Measurements from ENCODE around the gene BCLAF1. TPM values are rescaled to one million over a fixed set of nuclear protein-coding genes. Genes with fewer than 3 reads are reported as not detected.

The BCLAF1 gene
- total RNA-seq, 3 donors from 2014 or later, result 136 to 218 (median 151) TPM

DNA sequence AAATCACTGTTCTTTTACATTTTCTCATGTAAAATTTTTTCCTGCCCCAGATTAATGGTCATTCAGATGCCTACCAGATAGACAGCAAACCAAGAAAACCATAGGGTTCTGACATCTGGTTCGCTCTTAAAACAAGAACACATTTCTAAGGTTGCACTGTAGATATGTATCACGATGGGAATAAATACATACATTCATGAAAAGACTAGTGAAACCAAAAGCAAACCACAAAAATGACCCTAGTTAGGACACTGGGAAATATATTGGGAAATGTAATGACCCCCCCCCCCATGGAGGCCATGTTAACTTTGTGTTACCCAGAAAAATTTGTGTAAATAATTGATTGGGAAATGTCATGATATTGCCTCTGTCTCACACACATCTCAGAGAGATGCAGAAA, 77.0 kb downstream of the BCLAF1 start:
- no peak for DNase-seq (ENCODE audit: low spot score in 2 of 2)
- no peaks in the 10 kb centered on the region for H3K4me1 ChIP-seq
- intact Hi-C loops (cut with DNase I; ENCODE audit: low total_unique reads), result no loop called here

DNA sequence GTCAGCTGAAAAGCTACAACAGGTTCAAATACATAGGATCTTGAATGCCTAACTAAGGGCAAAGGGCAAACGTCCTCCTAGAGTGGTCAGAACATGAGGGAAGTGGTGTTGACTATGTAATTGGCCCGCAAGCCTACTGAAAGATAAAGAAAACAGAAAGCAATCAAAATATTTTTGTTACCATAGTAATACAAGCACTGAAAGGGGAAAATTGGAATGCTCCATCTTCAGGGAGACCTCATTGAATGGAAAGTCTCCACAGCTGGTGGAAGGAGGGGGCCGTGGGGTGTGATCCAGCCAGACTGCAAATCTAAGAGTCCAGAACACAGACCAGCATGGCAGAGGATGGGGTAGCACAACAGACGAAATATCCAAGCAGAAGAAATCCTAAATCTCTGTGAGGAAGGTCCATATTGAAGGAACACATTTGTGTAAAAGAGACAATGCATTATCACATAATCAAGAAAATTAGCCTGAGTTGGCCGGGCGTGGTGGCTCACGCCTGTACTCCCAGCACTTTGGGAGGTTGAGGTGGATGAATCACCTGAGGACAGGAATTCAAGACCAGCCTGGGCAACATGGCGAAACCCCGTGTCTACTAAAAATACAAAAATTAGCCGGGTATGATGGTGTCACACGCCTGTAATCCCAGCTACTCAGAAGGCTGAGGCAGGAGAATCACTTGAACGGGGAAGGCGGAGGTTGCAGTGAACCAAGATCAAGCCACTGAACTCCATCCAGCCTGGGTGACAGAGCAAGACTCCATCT, 79.1 kb downstream of the BCLAF1 start:
- no peak overlapping the region for H3K27ac ChIP-seq
- no peaks in the 10 kb centered on the region for H3K27me3 ChIP-seq
- TF ChIP-seq POLR2AphosphoS5 (IDR thresholded peaks at IDR 0.05), result no peak
- TF ChIP-seq POLR2A (IDR thresholded peaks at IDR 0.05), result no peak
- TF ChIP-seq, protein P1, sequence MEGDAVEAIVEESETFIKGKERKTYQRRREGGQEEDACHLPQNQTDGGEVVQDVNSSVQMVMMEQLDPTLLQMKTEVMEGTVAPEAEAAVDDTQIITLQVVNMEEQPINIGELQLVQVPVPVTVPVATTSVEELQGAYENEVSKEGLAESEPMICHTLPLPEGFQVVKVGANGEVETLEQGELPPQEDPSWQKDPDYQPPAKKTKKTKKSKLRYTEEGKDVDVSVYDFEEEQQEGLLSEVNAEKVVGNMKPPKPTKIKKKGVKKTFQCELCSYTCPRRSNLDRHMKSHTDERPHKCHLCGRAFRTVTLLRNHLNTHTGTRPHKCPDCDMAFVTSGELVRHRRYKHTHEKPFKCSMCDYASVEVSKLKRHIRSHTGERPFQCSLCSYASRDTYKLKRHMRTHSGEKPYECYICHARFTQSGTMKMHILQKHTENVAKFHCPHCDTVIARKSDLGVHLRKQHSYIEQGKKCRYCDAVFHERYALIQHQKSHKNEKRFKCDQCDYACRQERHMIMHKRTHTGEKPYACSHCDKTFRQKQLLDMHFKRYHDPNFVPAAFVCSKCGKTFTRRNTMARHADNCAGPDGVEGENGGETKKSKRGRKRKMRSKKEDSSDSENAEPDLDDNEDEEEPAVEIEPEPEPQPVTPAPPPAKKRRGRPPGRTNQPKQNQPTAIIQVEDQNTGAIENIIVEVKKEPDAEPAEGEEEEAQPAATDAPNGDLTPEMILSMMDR (IDR thresholded peaks at IDR 0.05), result no peak
- no peaks in the 10 kb centered on the region for H3K9me3 ChIP-seq
- no peak overlapping the region for H3K4me3 ChIP-seq
- H3K36me3 ChIP-seq, result no peaks in the 10 kb centered on the region
- no peak for DNase-seq (ENCODE audit: low spot score in 2 of 2)
- no peaks in the 10 kb centered on the region for H3K4me1 ChIP-seq
- intact Hi-C loops (cut with DNase I; ENCODE audit: low total_unique reads), result no loop called here

More for the DNA sequence above, 77.0 kb downstream of the BCLAF1 start:
- Histone ChIP-seq H3K27ac (no peak overlapping the region), H3K36me3 (no peaks in the 10 kb centered on the region), H3K9me3 (no peaks in the 10 kb centered on the region), H3K4me3 (no peak overlapping the region), H3K27me3 (no peaks in the 10 kb centered on the region)
- TF ChIP-seq POLR2A (IDR thresholded peaks at IDR 0.05) (no peak), POLR2AphosphoS5 (IDR thresholded peaks at IDR 0.05) (no peak)
- TF ChIP-seq, protein P1 (IDR thresholded peaks at IDR 0.05), result no peak

DNA sequence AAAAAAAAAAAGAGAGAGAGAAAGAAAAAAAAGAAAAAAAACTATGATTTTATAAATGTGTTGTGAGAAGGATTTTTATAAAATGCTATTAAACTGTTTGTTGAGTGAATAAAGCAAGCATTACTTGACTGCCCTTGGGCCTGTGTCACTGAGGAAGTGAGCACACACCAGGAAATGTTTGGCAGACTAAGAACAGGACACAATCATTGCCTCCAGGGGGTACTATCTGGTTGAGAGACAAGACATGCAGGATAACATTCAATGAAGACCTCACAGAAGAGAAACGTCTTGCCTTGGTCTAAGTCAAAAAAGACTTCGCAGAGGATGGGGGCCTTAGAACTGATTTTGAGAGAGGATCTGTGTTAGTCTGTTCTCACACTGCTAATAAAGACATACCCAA, 80.2 kb downstream of the BCLAF1 start:
- intact Hi-C loops (cut with DNase I; ENCODE audit: low total_unique reads), result no loop called here
- Histone ChIP-seq H3K4me1 (no peaks in the 10 kb centered on the region), H3K27ac (no peak overlapping the region), H3K9me3 (no peaks in the 10 kb centered on the region), H3K36me3 (no peaks in the 10 kb centered on the region), H3K27me3 (no peaks in the 10 kb centered on the region), H3K4me3 (no peak overlapping the region)
- no peak for DNase-seq (ENCODE audit: low spot score in 2 of 2)
- no peak for TF ChIP-seq POLR2AphosphoS5 (IDR thresholded peaks at IDR 0.05)
- TF ChIP-seq, protein P1 (IDR thresholded peaks at IDR 0.05), result no peak
- TF ChIP-seq POLR2A (IDR thresholded peaks at IDR 0.05), result no peak

DNA sequence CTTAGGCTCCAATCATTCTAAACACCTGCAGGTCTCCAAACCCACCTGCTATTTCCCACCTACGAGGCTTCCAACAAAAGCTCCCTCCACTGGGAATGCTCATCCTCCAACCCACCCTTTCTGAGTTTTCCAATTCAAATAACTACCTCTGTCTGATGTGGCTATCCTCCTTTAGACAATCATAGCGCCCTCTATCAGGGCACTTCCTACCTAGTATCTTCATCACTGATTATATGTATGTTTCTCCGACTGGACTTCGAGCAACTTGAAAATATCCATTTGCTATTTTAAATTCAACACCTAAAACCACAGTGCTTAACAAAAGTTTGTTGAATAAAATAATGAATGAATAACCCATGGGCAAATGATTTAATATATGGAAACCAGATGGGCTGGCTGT, 80.9 kb downstream of the BCLAF1 start:
- Histone ChIP-seq H3K36me3 (no peaks in the 10 kb centered on the region), H3K27me3 (no peaks in the 10 kb centered on the region), H3K4me1 (no peaks in the 10 kb centered on the region), H3K27ac (no peak overlapping the region), H3K4me3 (no peak overlapping the region), H3K9me3 (no peaks in the 10 kb centered on the region)
- TF ChIP-seq POLR2AphosphoS5 (IDR thresholded peaks at IDR 0.05), result no peak
- no peak for TF ChIP-seq POLR2A (IDR thresholded peaks at IDR 0.05)
- TF ChIP-seq, protein P1 (IDR thresholded peaks at IDR 0.05), result no peak
- intact Hi-C loops (cut with DNase I; ENCODE audit: low total_unique reads), result no loop called here
- no peak for DNase-seq (ENCODE audit: low spot score in 2 of 2)

Other genes starting within 250 kb of the BCLAF1 start
- gene MTFR2, start 39.5 kb downstream of the BCLAF1 start, total RNA-seq, result 1 to 10 TPM in 1 of 3 donors, under 1 TPM in 2; 0.66 to 2.7 (median 0.73) TPM

Measured in breast epithelium (tissue), 4 donors.